Kidney (tissue), 14 donors: ENCODE results near the gene MAP3K21. TPM values are rescaled to one million over a fixed set of nuclear protein-coding genes. Genes with fewer than 3 reads are reported as not detected.

Experiments
- DNase-seq, 5 donors: peaks; one replicate each; pipeline ENCODE4 v3.0.0-alpha.2; 2013 to 2020
- FAIRE-seq: peaks from 2 replicates; lab custom pipeline; 2012; peaks lifted over from hg19 to GRCh38; lab: Jason Lieb, UNC
- H3K27ac ChIP-seq, 2 donors: one replicate each; pipeline ENCODE4 v1.7.0; 2013; ENCODE audit warnings: low read depth in 2 of 2, low read length in 2 of 2, inconsistent platforms in 1 of 2
- H3K27me3 ChIP-seq: one replicate; pipeline ENCODE4 v1.7.1; 2013; ENCODE audit warnings: low read length, inconsistent platforms; ENCODE audit not compliant: control insufficient read depth, insufficient read depth
- H3K36me3 ChIP-seq, 3 donors: one replicate each; pipeline versions ENCODE4 v1.7.0 to v1.7.1; 2013; ENCODE audit warnings: low read length in 3 of 3, control low read depth in 1 of 3, inconsistent platforms in 1 of 3; ENCODE audit not compliant: insufficient read depth in 3 of 3, control insufficient read depth in 2 of 3
- H3K4me1 ChIP-seq, 3 donors: one replicate each; pipeline versions ENCODE4 v1.7.0 to v1.7.1; 2013; ENCODE audit warnings: low read length in 3 of 3, inconsistent platforms in 1 of 3, low read depth in 1 of 3; ENCODE audit not compliant: control insufficient read depth in 2 of 3, insufficient read depth in 2 of 3
- H3K4me3 ChIP-seq, 3 donors: one replicate each; pipeline versions ENCODE4 v1.7.0 to v1.8.1; 2013; ENCODE audit warnings: low read length in 3 of 3, control low read depth in 1 of 3, inconsistent platforms in 1 of 3
- H3K9ac ChIP-seq, 3 donors: one replicate each; pipeline versions ENCODE4 v1.7.0 to v1.7.1; 2013; ENCODE audit warnings: low read length in 3 of 3, control low read depth in 1 of 3, inconsistent platforms in 1 of 3
- H3K9me3 ChIP-seq, 3 donors: one replicate each; pipeline versions ENCODE4 v1.7.0 to v1.7.1; 2013; ENCODE audit warnings: low read length in 3 of 3, control low read depth in 1 of 3, inconsistent platforms in 1 of 3; ENCODE audit not compliant: control insufficient read depth in 2 of 3, insufficient read depth in 1 of 3
- CTCF ChIP-seq: IDR thresholded peaks from 3 replicates; pipeline ENCODE4 v1.5.1; 2012; ENCODE audit warnings: mild to moderate bottlenecking, moderate library complexity, borderline replicate concordance; ENCODE audit not compliant: insufficient read depth; ENCODE audit errors: extremely low read depth
- intact Hi-C: fragments of 100-400 bp; cut with DNase I; formaldehyde crosslinking; loops from one replicate; pipeline ENCODE4 v1.11.1; 2022
- polyA plus RNA-seq: library from polyadenylated mRNA; stranded (reverse); fragments of 350-450 nt; fragmentation: Illumina TruSeq; extraction: RNeasy Lipid Tissue Mini Kit (QIAGEN cat#74804); gene quantifications from one replicate; pipeline ENCODE4 v1.2.3, GENCODE V29; 2014; ENCODE audit warnings: low read depth, low replicate concordance; ENCODE audit not compliant: insufficient read depth
- total RNA-seq: library from RNA; stranded (reverse); fragmentation: NEBNext Ultra II Directional; extraction: Animal tissue kit (Norgen Biotek cat#: 25700); gene quantifications from one replicate; pipeline ENCODE4 v1.2.1, GENCODE V29; 2021
- donor health status: control.
- donor health status: control.
- donor health status: control.
- donor health status: control.
- donor health status: control.
- donor health status: DM: yes; HTN: yes; CAD: no.
- donor health status: Normal renal cell carcinoma (clear cell type).

Gene MAP3K21
- total and polyA plus RNA-seq, 2 donors from 2014 or later = 7.4 to 21.6 TPM

GRCh38 chr1:233367057-233367803 lies 39.7 kb downstream of the MAP3K21 start:
- intact Hi-C loops = no loop called here
- Histone ChIP-seq H3K27me3 (no peaks in the 10 kb centered on the region), H3K36me3 (peaks cover 0 to 4% (median 0%) of the 10 kb centered on the region in 3 donors), H3K4me1 (peaks cover 8 to 34% (median 11%) of the 10 kb centered on the region in 3 donors), H3K4me3 (no peak overlapping the region), H3K9me3 (no peaks in the 10 kb centered on the region), H3K9ac (no peak overlapping the region), H3K27ac (no peak overlapping the region)
- FAIRE-seq (no peak), DNase-seq (peak in 1 of 5 donors; percentile 46)
- no peak for TF ChIP-seq CTCF

- DNase-seq (no peak), FAIRE-seq (no peak)
- peaks cover 0 to 14% (median 0%) of the 10 kb centered on the region in 3 donors for H3K36me3 ChIP-seq
- H3K9me3 ChIP-seq = no peaks in the 10 kb centered on the region
- H3K9ac ChIP-seq = peak overlapping the region in 1 of 3 donors; percentile 34
- TF ChIP-seq CTCF = no peak
- H3K4me1 ChIP-seq = peaks cover 4 to 25% (median 8%) of the 10 kb centered on the region in 3 donors
- H3K27ac ChIP-seq = peak overlapping the region in 1 of 2 donors; percentile 12
- peak overlapping the region in 1 of 3 donors; percentile 12 for H3K4me3 ChIP-seq
- H3K27me3 ChIP-seq = no peaks in the 10 kb centered on the region
- intact Hi-C loops = no loop called here
Observed at GRCh38 chr1:233368106-233368788, 40.7 kb downstream of the MAP3K21 start.

- TF ChIP-seq CTCF = no peak
- Histone ChIP-seq H3K27ac (peak overlapping the region in 1 of 2 donors; percentile 12), H3K4me3 (peak overlapping the region in 1 of 3 donors; percentile 12), H3K27me3 (no peaks in the 10 kb centered on the region), H3K9me3 (no peaks in the 10 kb centered on the region), H3K36me3 (peaks cover 0 to 14% (median 0%) of the 10 kb centered on the region in 3 donors), H3K9ac (peak overlapping the region in 1 of 3 donors; percentile 34), H3K4me1 (peaks cover 4 to 25% (median 8%) of the 10 kb centered on the region in 3 donors)
- DNase-seq = no peak
- intact Hi-C loops = no loop called here
- no peak for FAIRE-seq
Observed at GRCh38 chr1:233368789-233369130, 41.2 kb downstream of the MAP3K21 start.
